22Rv1 (cell line): ENCODE data around the gene STARD6.
A peak's percentile ranks its signal among the peaks of the same experiment; 100 is the strongest.

Experiments used
- H3K27ac ChIP-seq: fragments of 450-650 bp; 2 replicates; pipeline ENCODE4 v1.5.1; 2017
- ZFX ChIP-seq: fragments of 450-650 bp; IDR thresholded peaks from 2 replicates; pipeline ENCODE4 v1.6.1; 2017; ENCODE audit warnings: antibody characterized with exemption, borderline replicate concordance
- TF ChIP-seq, protein P1 (sequence below): fragments of 450-650 bp; IDR thresholded peaks from 2 replicates; pipeline ENCODE4 v1.5.1; 2017; ENCODE audit warnings: mild to moderate bottlenecking

STARD6 gene

DNA sequence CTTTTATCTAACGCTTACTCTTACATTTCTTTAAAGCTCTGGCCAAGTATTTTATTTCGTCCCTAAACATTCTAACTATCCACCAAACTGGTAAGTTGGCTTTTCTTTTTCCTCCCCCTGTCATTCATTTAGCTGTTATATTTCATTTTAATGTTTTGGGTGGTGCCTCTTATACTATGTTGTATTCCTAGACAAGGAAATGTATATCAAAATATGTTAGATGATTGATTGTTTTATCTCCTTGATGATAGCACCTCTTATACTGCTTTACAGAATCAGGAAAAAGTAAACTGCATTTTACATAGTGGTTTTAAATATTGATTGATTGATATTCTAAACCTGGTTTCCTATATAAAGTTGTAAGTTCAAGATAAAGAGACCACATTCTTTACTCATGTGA is 24.0 kb upstream of the STARD6 start:
- H3K27ac ChIP-seq = no peak overlapping the region
- no peak for TF ChIP-seq ZFX
- TF ChIP-seq, protein P1, sequence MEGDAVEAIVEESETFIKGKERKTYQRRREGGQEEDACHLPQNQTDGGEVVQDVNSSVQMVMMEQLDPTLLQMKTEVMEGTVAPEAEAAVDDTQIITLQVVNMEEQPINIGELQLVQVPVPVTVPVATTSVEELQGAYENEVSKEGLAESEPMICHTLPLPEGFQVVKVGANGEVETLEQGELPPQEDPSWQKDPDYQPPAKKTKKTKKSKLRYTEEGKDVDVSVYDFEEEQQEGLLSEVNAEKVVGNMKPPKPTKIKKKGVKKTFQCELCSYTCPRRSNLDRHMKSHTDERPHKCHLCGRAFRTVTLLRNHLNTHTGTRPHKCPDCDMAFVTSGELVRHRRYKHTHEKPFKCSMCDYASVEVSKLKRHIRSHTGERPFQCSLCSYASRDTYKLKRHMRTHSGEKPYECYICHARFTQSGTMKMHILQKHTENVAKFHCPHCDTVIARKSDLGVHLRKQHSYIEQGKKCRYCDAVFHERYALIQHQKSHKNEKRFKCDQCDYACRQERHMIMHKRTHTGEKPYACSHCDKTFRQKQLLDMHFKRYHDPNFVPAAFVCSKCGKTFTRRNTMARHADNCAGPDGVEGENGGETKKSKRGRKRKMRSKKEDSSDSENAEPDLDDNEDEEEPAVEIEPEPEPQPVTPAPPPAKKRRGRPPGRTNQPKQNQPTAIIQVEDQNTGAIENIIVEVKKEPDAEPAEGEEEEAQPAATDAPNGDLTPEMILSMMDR = no peak

DNA sequence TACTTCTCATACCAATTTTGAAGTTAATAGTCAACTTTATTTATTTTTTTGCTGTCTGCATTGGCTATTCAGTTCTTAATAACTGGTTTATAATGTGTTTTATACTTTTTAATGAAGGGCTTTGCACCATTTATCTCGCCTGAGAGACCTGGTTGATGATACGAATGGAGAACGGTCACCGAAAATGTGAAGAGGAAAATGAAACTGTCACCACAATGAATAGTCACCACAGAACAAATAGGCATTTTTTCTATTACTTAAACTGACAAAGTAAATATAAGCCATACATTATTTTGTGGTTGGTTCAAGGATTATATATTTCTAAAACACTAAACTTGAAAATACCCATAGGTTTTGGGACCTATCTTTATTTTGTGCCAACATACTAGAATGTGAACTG is 20.4 kb upstream of the STARD6 start:
- no peak overlapping the region for H3K27ac ChIP-seq
- no peak for TF ChIP-seq ZFX
- TF ChIP-seq, protein P1 = no peak

DNA sequence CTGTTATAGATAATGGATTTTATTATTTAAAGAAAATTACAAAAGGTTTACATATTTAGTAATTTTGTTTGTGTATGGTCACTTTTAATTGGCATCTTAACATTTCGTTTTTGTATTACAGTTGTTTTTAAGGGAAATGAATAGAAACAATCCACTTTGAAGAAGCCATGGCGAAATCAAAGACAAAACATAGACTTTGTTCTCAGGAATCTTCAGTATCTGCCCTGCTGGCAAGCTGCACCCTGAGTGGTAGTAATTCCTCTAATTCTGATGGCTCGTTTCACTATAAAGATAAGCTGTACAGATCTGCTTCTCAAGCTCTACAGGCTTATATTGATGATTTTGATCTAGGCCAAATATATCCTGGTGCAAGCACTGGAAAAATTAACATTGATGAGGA is 2.7 kb upstream of the STARD6 start:
- no peak for TF ChIP-seq ZFX
- TF ChIP-seq, protein P1 = no peak
- no peak overlapping the region for H3K27ac ChIP-seq

DNA sequence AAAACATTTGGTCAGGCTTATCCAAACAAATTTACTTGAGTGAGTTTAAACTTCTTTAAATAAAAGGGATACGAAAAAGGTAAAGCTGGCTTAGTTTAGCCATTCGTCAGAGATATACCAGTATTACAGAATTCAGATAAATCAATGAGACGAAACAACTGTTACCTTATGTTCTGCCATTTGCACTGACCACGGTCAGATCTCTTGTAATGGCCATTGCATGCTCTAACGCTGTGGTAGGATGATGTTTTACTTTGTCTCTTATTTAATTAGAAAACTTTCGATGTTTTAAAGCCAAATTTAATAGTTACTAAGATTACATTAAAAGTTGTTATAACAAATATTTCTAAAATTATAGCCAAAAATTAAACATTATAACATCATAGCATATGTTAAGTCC is 1.6 kb upstream of the STARD6 start:
- no peak overlapping the region for H3K27ac ChIP-seq
- no peak for TF ChIP-seq ZFX
- TF ChIP-seq, protein P1 = no peak

DNA sequence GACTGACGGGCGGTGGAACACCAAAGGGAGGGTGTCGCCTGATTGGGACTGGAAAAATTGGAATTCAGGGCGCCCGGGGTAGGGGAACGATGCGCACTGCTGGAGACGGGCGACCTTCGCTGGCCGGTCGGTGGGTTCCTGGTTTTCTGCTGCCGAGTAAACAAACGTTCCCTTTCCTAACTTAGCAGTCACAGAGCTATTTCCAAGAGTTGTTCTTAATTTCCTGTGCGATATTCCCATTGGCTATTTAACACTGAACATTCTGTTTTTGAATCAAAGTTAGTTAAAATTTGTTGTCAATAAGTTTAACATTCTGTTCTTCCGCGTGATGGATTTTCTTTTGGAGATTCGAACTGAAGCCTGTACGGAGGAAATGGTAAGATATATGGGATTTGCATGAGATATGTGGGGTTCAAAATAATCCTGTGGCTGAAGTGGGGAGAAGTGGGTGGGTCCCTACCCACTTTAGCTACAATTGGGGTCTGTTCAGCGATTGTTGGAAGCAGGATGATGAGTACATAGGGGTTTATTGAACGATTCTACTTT is 910 bp upstream of the STARD6 start:
- no peak for TF ChIP-seq ZFX
- TF ChIP-seq, protein P1 = no peak
- H3K27ac ChIP-seq = peak overlapping the region; percentile 67

DNA sequence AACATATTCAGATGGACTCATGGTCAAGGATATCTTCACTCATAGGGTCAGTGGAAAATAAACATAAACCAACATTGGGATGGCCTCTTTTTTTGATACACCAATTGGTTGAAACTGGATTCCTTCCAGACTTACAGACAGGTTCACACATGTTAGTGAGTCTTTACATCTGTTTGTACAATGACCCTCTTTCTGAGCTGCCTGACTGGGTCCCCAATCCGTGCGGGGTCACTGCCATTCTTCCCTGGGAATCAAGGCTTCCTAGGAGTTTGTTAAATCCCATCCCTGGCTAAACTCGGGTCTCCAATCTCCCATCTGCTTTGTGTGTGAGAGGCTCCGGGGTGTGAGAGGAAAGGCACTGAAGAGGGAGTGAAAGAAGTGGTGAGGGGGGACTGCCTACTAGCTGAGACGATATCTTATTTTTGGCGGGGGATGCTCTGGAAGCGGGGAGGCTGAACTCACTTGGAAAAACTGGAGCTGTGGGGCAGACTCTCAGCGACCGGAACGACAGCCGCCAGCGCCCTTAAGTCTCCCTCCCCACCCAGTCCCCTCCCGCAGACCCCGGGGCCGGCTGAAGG is 487 bp downstream of the STARD6 start:
- TF ChIP-seq, protein P1 = no peak
- TF ChIP-seq ZFX = no peak
- peak overlapping the region; percentile 67 for H3K27ac ChIP-seq

DNA sequence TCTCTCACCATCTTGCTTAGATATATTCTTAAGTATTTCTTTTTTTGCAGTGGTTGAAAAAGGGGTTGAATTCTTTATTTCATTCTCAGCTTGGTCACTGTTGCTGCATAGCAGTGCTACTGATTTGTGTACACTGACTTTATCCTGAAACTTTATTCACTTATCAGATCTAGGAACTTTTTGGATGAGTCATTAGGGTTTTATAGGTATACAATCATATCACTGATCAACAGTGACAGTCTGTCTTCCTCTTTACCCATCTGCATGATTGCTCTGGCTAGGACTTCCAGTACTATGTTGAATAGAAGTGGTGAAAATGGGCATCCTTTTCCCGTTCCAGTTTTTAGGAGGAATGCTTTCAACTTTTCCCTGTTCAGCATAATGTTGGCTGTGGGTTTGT is 6.5 kb downstream of the STARD6 start:
- TF ChIP-seq, protein P1 = no peak
- no peak for TF ChIP-seq ZFX
- no peak overlapping the region for H3K27ac ChIP-seq
